Gastroesophageal sphincter (tissue), 3 donors: ENCODE results near the gene CDK9.

Source experiments
- CTCF ChIP-seq, 4 experiments: fragments of 200-600 bp in 2 of 4; fragments of 450-650 bp in 2 of 4; sonication (generic) in 1 of 4; IDR thresholded peaks; one replicate each; pipeline ENCODE4 v1.5.1; 2017 to 2019; ENCODE audit warnings: antibody characterized with exemption in 4 of 4, mild to moderate bottlenecking in 2 of 4, moderate library complexity in 2 of 4
- EP300 ChIP-seq: sonication (generic); formaldehyde crosslinking; IDR thresholded peaks from one replicate; pipeline ENCODE4 v1.6.1; 2017; ENCODE audit warnings: antibody characterized with exemption, mild to moderate bottlenecking
- POLR2A ChIP-seq, 2 donors: fragments of 450-650 bp; IDR thresholded peaks; one replicate each; pipeline ENCODE4 v1.6.1; 2017; ENCODE audit warnings: antibody characterized with exemption in 2 of 2, mild to moderate bottlenecking in 2 of 2, moderate library complexity in 1 of 2
- POLR2AphosphoS5 ChIP-seq: sonication (generic); formaldehyde crosslinking; IDR thresholded peaks from one replicate; pipeline ENCODE4 v1.6.1; 2017; ENCODE audit warnings: antibody characterized with exemption

DNA sequence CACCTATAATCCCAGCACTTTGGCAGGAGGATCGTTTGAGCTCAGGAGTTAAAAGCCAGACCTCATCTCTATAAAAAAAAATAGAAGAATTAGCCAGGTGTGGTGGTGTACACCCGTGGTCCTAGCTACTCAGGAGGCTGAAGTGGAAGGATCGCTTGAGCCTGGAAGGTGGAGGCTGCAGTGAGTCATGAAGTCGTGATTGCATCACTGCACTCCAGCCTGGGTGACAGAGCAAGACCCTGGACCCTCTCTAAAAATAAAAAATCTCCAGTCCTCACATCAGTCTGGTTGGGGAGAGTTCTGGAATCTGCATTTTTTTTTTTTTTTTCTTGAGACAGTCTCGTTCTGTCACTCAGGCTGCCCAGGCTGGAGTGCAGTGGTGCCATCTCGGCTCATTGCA lies 26.2 kb downstream of the CDK9 start:
- TF ChIP-seq POLR2A (IDR thresholded peaks at IDR 0.05): no peak
- no peak for TF ChIP-seq CTCF (IDR thresholded peaks at IDR 0.05)
- no peak for TF ChIP-seq POLR2AphosphoS5
- TF ChIP-seq EP300: no peak
